Stimulated activated CD4-positive, alpha-beta T cell treated with anti-CD3 and anti-CD28 coated beads, Interleukin-15, amount 100 ng/mL, for 48 hours (primary cell): Measurements from ENCODE around the gene ZFP1.
"Not testable (repeated sequence)": the region's sequence is repeated elsewhere in the genome, so short reads cannot be mapped to it uniquely, and the experiment has no call there.

Experiments used
- DNase-seq, 2 donors: peaks; one replicate each; pipeline ENCODE4 v3.0.0-alpha.2; 2020; ENCODE audit warnings: low read depth in 2 of 2

Gene ZFP1

GRCh38 chr16:75203667-75204409, 55.5 kb downstream of the ZFP1 start:
- no peak for DNase-seq

GRCh38 chr16:75204410-75204758, 56.1 kb downstream of the ZFP1 start:
- DNase-seq = no peak

- not testable (repeated sequence) for DNase-seq
Observed at GRCh38 chr16:75204905-75205304, 56.6 kb downstream of the ZFP1 start.

GRCh38 chr16:75205438-75205837, 57.1 kb downstream of the ZFP1 start:
- not testable (repeated sequence) for DNase-seq

- not testable (repeated sequence) for DNase-seq
Observed at GRCh38 chr16:75205961-75206748, 57.8 kb downstream of the ZFP1 start.

GRCh38 chr16:75206749-75207451, 58.6 kb downstream of the ZFP1 start, which contains the start of gene CTRB2:
TSS of gene CTRB2 (minus strand) at chr16:75207161. CDS start at chr16:75207141, 20 bp downstream.
- DNase-seq = no peak

- DNase-seq = no peak
Observed at GRCh38 chr16:75207831-75208230, 59.5 kb downstream of the ZFP1 start.

GRCh38 chr16:75208242-75208825, 60.0 kb downstream of the ZFP1 start:
- no peak for DNase-seq

- DNase-seq = no peak
Observed at GRCh38 chr16:75208861-75209505, 60.7 kb downstream of the ZFP1 start.

GRCh38 chr16:75209514-75209913, 61.2 kb downstream of the ZFP1 start:
- not testable (repeated sequence) for DNase-seq

- DNase-seq = no peak
Observed at GRCh38 chr16:75209944-75210343, 61.6 kb downstream of the ZFP1 start.

- not testable (repeated sequence) for DNase-seq
Observed at GRCh38 chr16:75211286-75211685, 63.0 kb downstream of the ZFP1 start.

- DNase-seq = no peak
Observed at GRCh38 chr16:75216127-75216526, 67.8 kb downstream of the ZFP1 start.

GRCh38 chr16:75216576-75216975, 68.3 kb downstream of the ZFP1 start:
- DNase-seq = no peak

- no peak for DNase-seq
Observed at GRCh38 chr16:75217389-75217851, 69.1 kb downstream of the ZFP1 start.

- DNase-seq = no peak
Observed at GRCh38 chr16:75218256-75219076, 70.1 kb downstream of the ZFP1 start, which contains the start of gene CTRB1. TSS of gene CTRB1 (plus strand) at chr16:75218988. CDS start at chr16:75219008, 20 bp downstream.

- no peak for DNase-seq
Observed at GRCh38 chr16:75219088-75219487, 70.8 kb downstream of the ZFP1 start.

- no peak for DNase-seq
Observed at GRCh38 chr16:75219838-75220237, 71.5 kb downstream of the ZFP1 start.
